ENCODE data around the gene VAMP5.
"Not testable (repeated sequence)": the region's sequence is repeated elsewhere in the genome, so short reads cannot be mapped to it uniquely, and the experiment has no call there.

VAMP5 gene

GRCh38 chr2:85600951-85601770, 16.9 kb downstream of the VAMP5 start:
- no peak for DNase-seq (ENCODE audit: low read depth in 2 of 2)

GRCh38 chr2:85601771-85602475, 17.7 kb downstream of the VAMP5 start:
- no peak for DNase-seq (ENCODE audit: low read depth in 2 of 2)

GRCh38 chr2:85602476-85603234, 18.4 kb downstream of the VAMP5 start, which contains the start of gene TMEM150A:
Gene TMEM150A, minus strand, starts transcription at chr2:85602698. Its CDS starts 750 bp downstream, at chr2:85601948.
- DNase-seq (ENCODE audit: low read depth in 2 of 2), result peak; percentile 75 to 77

- DNase-seq (ENCODE audit: low read depth in 2 of 2), result not testable (repeated sequence)
Measured at GRCh38 chr2:85604133-85604444, 19.9 kb downstream of the VAMP5 start.

- DNase-seq (ENCODE audit: low read depth in 2 of 2), result no peak
Measured at GRCh38 chr2:85604568-85605339, 20.5 kb downstream of the VAMP5 start.

GRCh38 chr2:85605406-85606115, 21.3 kb downstream of the VAMP5 start:
- DNase-seq (ENCODE audit: low read depth in 2 of 2), result no peak

- no peak for DNase-seq (ENCODE audit: low read depth in 2 of 2)
Measured at GRCh38 chr2:85606116-85606455, 21.9 kb downstream of the VAMP5 start.

GRCh38 chr2:85607268-85608215, 23.3 kb downstream of the VAMP5 start:
- DNase-seq (ENCODE audit: low read depth in 2 of 2), result no peak

- DNase-seq (ENCODE audit: low read depth in 2 of 2), result no peak
Measured at GRCh38 chr2:85611217-85611704, 27.0 kb downstream of the VAMP5 start.

- peak; percentile 65 to 69 for DNase-seq (ENCODE audit: low read depth in 2 of 2)
Measured at GRCh38 chr2:85611705-85612587, 27.7 kb downstream of the VAMP5 start, which contains the start of gene C2orf68. Gene C2orf68, minus strand, starts transcription at chr2:85612066. Its CDS starts 82 bp downstream, at chr2:85611984.

GRCh38 chr2:85613717-85614515, 29.7 kb downstream of the VAMP5 start:
- DNase-seq (ENCODE audit: low read depth in 2 of 2), result no peak

GRCh38 chr2:85614757-85615156, 30.5 kb downstream of the VAMP5 start:
- not testable (repeated sequence) for DNase-seq (ENCODE audit: low read depth in 2 of 2)

GRCh38 chr2:85615413-85615728, 31.1 kb downstream of the VAMP5 start:
- DNase-seq (ENCODE audit: low read depth in 2 of 2), result no peak

GRCh38 chr2:85617723-85618122, 33.5 kb downstream of the VAMP5 start:
- not testable (repeated sequence) for DNase-seq (ENCODE audit: low read depth in 2 of 2)

- DNase-seq (ENCODE audit: low read depth in 2 of 2), result no peak
Measured at GRCh38 chr2:85619617-85620016, 35.4 kb downstream of the VAMP5 start.

- no peak for DNase-seq (ENCODE audit: low read depth in 2 of 2)
Measured at GRCh38 chr2:85621338-85621737, 37.1 kb downstream of the VAMP5 start.

GRCh38 chr2:85623991-85624390, 39.8 kb downstream of the VAMP5 start:
- no peak for DNase-seq (ENCODE audit: low read depth in 2 of 2)

- DNase-seq (ENCODE audit: low read depth in 2 of 2), result no peak
Measured at GRCh38 chr2:85628658-85629057, 44.4 kb downstream of the VAMP5 start.
